ENCODE results near the gene SFPQ.
"Not testable (repeated sequence)": the region's sequence is repeated elsewhere in the genome, so short reads cannot be mapped to it uniquely, and the experiment has no call there.

SFPQ gene

DNA sequence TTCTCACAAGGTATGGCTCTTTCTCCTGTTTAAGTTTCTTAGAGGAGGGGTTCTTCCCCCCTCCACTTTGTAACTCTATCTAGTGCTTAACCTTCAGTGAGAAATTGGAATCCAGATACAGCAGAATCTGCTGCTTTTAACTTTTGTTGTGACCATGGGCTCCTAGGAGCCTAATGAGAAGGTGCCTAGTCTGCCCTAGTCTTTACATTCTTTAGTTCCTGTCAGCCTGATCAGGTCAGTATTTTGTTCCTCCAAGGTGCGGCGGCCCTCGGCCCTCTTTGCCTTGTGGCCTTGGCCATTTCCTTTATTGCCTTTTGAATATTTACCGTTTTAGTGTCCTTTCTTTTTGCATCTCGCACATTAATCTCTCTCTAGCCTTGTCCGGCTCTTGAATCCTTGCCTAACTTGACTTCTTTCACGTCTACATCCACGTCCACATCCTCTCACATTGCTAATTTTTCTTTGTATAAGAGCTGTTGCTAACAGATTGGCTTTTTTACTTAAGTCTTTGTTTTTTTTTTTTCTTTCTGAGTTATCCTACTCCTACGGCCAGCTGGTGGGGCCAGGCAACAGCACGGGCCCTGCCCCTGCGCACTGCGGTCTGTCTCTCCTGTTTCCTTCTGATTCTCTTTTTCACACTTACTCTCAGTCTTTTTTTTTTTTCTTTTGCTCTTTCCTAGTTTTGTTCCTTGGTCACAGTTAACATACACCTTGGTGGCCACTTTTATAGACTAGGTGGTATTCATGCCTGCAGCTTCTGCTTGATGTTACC, 49.0 kb downstream of the SFPQ start:
- no peak for DNase-seq (ENCODE audit: low read depth in 2 of 3, low spot score in 1 of 3)

DNA sequence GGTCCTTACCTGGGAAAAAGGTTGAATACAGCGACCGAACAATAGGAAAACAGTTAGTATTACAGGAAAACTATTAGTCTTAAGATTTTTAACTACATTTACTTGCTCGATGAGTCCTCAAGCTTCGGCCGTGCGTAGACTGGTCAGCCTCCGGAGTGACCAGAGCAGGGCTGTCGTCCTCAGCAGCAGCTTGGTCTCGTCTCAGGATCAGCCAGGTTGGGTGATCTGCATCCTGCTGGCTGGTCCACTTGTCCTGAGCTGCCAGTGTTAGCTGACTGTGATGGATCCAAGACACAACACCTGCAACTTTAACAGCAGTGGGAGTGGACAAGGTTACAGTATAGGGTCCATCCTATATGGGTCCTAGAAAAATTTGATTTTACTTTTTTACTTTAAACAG, 50.2 kb downstream of the SFPQ start:
- not testable (repeated sequence) for DNase-seq (ENCODE audit: low read depth in 2 of 3, low spot score in 1 of 3)

DNA sequence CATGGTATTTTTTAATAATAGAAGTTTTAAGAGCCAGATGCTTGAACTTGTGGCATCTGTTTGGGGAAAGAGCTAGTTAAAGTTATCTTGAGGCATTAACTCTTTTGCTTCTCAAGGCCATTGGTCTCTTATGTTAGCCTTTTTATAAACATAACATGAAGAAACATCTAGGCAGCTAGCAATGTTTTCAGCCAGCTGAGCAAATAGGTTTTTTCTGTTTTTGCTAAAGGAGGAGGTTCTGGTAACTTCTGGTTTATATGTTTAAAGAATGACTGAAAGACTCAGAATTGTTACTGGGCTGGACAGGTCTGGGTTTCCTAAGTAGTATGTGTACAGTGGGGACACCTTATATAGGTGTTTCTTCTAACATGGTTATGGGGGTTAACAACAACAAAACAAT, 50.7 kb downstream of the SFPQ start:
- not testable (repeated sequence) for DNase-seq (ENCODE audit: low read depth in 2 of 3, low spot score in 1 of 3)

GRCh38 chr1:35137590-35137989, 55.4 kb downstream of the SFPQ start:
- DNase-seq (ENCODE audit: low read depth in 2 of 3, low spot score in 1 of 3) = not testable (repeated sequence)

- DNase-seq (ENCODE audit: low read depth in 2 of 3, low spot score in 1 of 3) = no peak
These were observed 56.2 kb downstream of the SFPQ start for GRCh38 chr1:35136780-35137179.
